GM23338 (cell line): ENCODE results near the gene STX1B. TPM values are rescaled to one million over a fixed set of nuclear protein-coding genes. Genes with fewer than 3 reads are reported as not detected.
A peak's percentile ranks its signal among the peaks of the same experiment; 100 is the strongest.

ENCODE experiments used
- ATAC-seq: fragments of 200-7000 bp; cut with Tn5 transposase; 3 replicates; pipeline ENCODE4 v1.9.1; 2020
- DNase-seq: peaks from one replicate; pipeline ENCODE4 v3.0.0-alpha.2; 2015; ENCODE audit warnings: low spot score
- H2AFZ ChIP-seq: fragments of 200-600 bp; sonication (generic); 2 replicates; pipeline ENCODE4 v1.8.0; 2016; ENCODE audit warnings: antibody characterized with exemption, mild to moderate bottlenecking, moderate library complexity
- H3F3A ChIP-seq: fragments of 200-600 bp; sonication (generic); replicated peaks from 2 replicates; pipeline ENCODE4 v1.8.0; 2017; ENCODE audit warnings: antibody characterized with exemption, mixed run types, low read depth
- H3K27ac ChIP-seq: fragments of 200-600 bp; sonication (generic); 2 replicates; pipeline ENCODE4 v1.6.1; 2016; ENCODE audit warnings: low read depth
- H3K27me3 ChIP-seq: fragments of 200-600 bp; sonication (generic); 2 replicates; pipeline ENCODE4 v1.8.0; 2016; ENCODE audit warnings: mild to moderate bottlenecking, mixed run types, moderate library complexity; ENCODE audit not compliant: insufficient read depth
- H3K36me3 ChIP-seq: fragments of 200-600 bp; sonication (generic); 2 replicates; pipeline ENCODE4 v1.8.0; 2016; ENCODE audit warnings: mild to moderate bottlenecking; ENCODE audit not compliant: insufficient read depth
- H3K4me1 ChIP-seq: fragments of 200-600 bp; sonication (generic); 2 replicates; pipeline ENCODE4 v1.8.0; 2016; ENCODE audit warnings: mild to moderate bottlenecking, moderate library complexity; ENCODE audit not compliant: insufficient read depth
- H3K4me2 ChIP-seq: fragments of 200-600 bp; sonication (generic); 2 replicates; pipeline ENCODE4 v1.7.1; 2017; ENCODE audit warnings: mixed run types
- H3K4me3 ChIP-seq: fragments of 200-600 bp; sonication (generic); 2 replicates; pipeline ENCODE4 v1.6.1; 2016; ENCODE audit warnings: mixed run types
- H3K79me2 ChIP-seq: fragments of 200-600 bp; sonication (generic); replicated peaks from 2 replicates; pipeline ENCODE4 v1.8.0; 2017; ENCODE audit warnings: mild to moderate bottlenecking; ENCODE audit not compliant: insufficient read depth
- H3K9me2 ChIP-seq: fragments of 200-600 bp; sonication (generic); 2 replicates; pipeline ENCODE4 v1.8.0; 2017; ENCODE audit not compliant: insufficient read depth
- H4K20me1 ChIP-seq: fragments of 200-600 bp; sonication (generic); replicated peaks from 2 replicates; pipeline ENCODE4 v1.8.0; 2017; ENCODE audit warnings: mild to moderate bottlenecking; ENCODE audit not compliant: insufficient read depth
- H3K27ac Mint-ChIP-seq: 2 replicates; pipeline ENCODE4 v1.8.0; 2020; ENCODE audit warnings: inconsistent platforms, mild to moderate bottlenecking, moderate library complexity, mixed read lengths
- H3K27me3 Mint-ChIP-seq: 3 replicates; pipeline ENCODE4 v1.8.0; 2022; ENCODE audit warnings: low read depth, mild to moderate bottlenecking, moderate library complexity, mixed read lengths, inconsistent platforms; ENCODE audit not compliant: insufficient read depth, poor library complexity
- H3K36me3 Mint-ChIP-seq: 3 replicates; pipeline ENCODE4 v1.8.0; 2021; ENCODE audit warnings: low read depth, mild to moderate bottlenecking, inconsistent platforms, moderate library complexity, mixed read lengths
- H3K4me1 Mint-ChIP-seq: 3 replicates; pipeline ENCODE4 v1.8.0; 2020; ENCODE audit warnings: mild to moderate bottlenecking, inconsistent platforms, mixed read lengths
- H3K4me3 Mint-ChIP-seq: 3 replicates; pipeline ENCODE4 v1.8.0; 2021; ENCODE audit warnings: moderate library complexity, mild to moderate bottlenecking, inconsistent platforms, mixed read lengths
- H3K9me3 Mint-ChIP-seq: 3 replicates; pipeline ENCODE4 v1.8.0; 2020; ENCODE audit warnings: moderate library complexity, mild to moderate bottlenecking, inconsistent platforms, mixed read lengths
- CREB1 ChIP-seq: fragments of 250-450 bp; sonication (Bioruptor Pico); IDR thresholded peaks from 2 replicates; pipeline ENCODE4 v1.5.0; 2020; ENCODE audit warnings: low read depth, mild to moderate bottlenecking, moderate library complexity
- CTCF ChIP-seq, 2 experiments: fragments of 200-600 bp in 1 of 2; sonication (generic) in 1 of 2; conservative IDR thresholded peaks; 2 replicates each; pipeline versions ENCODE4 v1.5.1 to v1.6.1; 2016 to 2017; ENCODE audit warnings: antibody characterized with exemption in 2 of 2, low read depth in 2 of 2, mild to moderate bottlenecking in 2 of 2, moderate library complexity in 1 of 2
- ETS1 ChIP-seq: IDR thresholded peaks from 2 replicates; pipeline ENCODE4 v1.6.1; 2016; ENCODE audit warnings: antibody characterized with exemption
- EZH2 ChIP-seq: fragments of 200-600 bp; sonication (generic); IDR thresholded peaks from one replicate; pipeline ENCODE4 v1.8.0; 2017; ENCODE audit warnings: antibody characterized with exemption, mild to moderate bottlenecking, low read depth; ENCODE audit not compliant: unreplicated experiment
- EZH2phosphoT487 ChIP-seq: fragments of 200-600 bp; sonication (generic); IDR thresholded peaks from one replicate; pipeline ENCODE4 v1.8.1; 2018; ENCODE audit warnings: antibody characterized with exemption; ENCODE audit not compliant: unreplicated experiment
- JUNB ChIP-seq: IDR thresholded peaks from one replicate; pipeline ENCODE4 v1.6.1; 2016; ENCODE audit warnings: antibody characterized with exemption; ENCODE audit not compliant: unreplicated experiment
- POLR2AphosphoS5 ChIP-seq: IDR thresholded peaks from 2 replicates; pipeline ENCODE4 v1.6.1; 2016; ENCODE audit warnings: antibody characterized with exemption, low read depth
- STAT1 ChIP-seq: IDR thresholded peaks from one replicate; pipeline ENCODE4 v1.6.1; 2016; ENCODE audit warnings: antibody characterized with exemption; ENCODE audit not compliant: unreplicated experiment
- ZNF114 ChIP-seq: fragments of 250-450 bp; sonication (Bioruptor Pico); IDR thresholded peaks from 2 replicates; pipeline ENCODE4 v1.5.0; 2020; ENCODE audit warnings: mild to moderate bottlenecking, moderate library complexity
- ZNF331 ChIP-seq: fragments of 250-450 bp; sonication (Bioruptor Pico); IDR thresholded peaks from 2 replicates; pipeline ENCODE4 v1.5.0; 2020; ENCODE audit warnings: low read depth, mild to moderate bottlenecking, moderate library complexity
- ZNF462 ChIP-seq: fragments of 250-450 bp; sonication (Bioruptor Pico); IDR thresholded peaks from 2 replicates; pipeline ENCODE4 v1.5.0; 2020; ENCODE audit warnings: mild to moderate bottlenecking, moderate library complexity
- polyA plus RNA-seq: library from polyadenylated mRNA; unstranded; fragments of >200 nt; fragmentation: Nextera tagmentation; extraction: Ambion mirVana; gene quantifications from 2 replicates; pipeline ENCODE4 v1.2.1, GENCODE V29; 2016
- total RNA-seq: library from RNA; depleted of rRNA; stranded (reverse); fragments of >200 nt; shearing (Covaris generic); gene quantifications from 2 replicates; pipeline ENCODE4 v1.2.3, GENCODE V29; 2014

Gene STX1B
- total and polyA plus RNA-seq, 2 experiments from 2014 or later, result 1.7 to 9.5 TPM

GRCh38 chr16:30998852-30999761, 11.3 kb downstream of the STX1B start:
- TF ChIP-seq CREB1 (CRISPR knock-in tag) (no peak), ETS1 (no peak), ZNF114 (CRISPR knock-in tag) (no peak), STAT1 (no peak), EZH2phosphoT487 (no peak), EZH2 (no peak), CTCF (conservative IDR thresholded peaks at IDR 0.05; ENCODE audit: low read depth in 2 of 2) (no peak), JUNB (no peak), ZNF331 (CRISPR knock-in tag) (no peak), POLR2AphosphoS5 (no peak), ZNF462 (CRISPR knock-in tag) (no peak)
- Histone ChIP-seq H3K4me3 (no peak overlapping the region), H3K27ac (no peak overlapping the region), H3K79me2 (peaks cover 5% of the 10 kb centered on the region; the same call in 1 of the 2 replicates), H3K9me2 (no peaks in the 10 kb centered on the region), H3K27me3 (no peaks in the 10 kb centered on the region), H4K20me1 (no peaks in the 10 kb centered on the region), H3K4me2 (peak overlapping the region; percentile 94; the same call in 1 of the 2 replicates), H3K4me1 (peaks cover 22% of the 10 kb centered on the region), H3K36me3 (no peaks in the 10 kb centered on the region), H3F3A (peaks cover 9% of the 10 kb centered on the region; the same call in 1 of the 2 replicates), H2AFZ (no peak overlapping the region)
- H3K27ac Mint-ChIP-seq, result no peak overlapping the region
- DNase-seq (no peak), ATAC-seq (no peak)
- no peaks in the 10 kb centered on the region for H3K9me3 Mint-ChIP-seq
- H3K4me3 Mint-ChIP-seq, result no peak overlapping the region
- peaks cover 18% of the 10 kb centered on the region for H3K27me3 Mint-ChIP-seq
- peaks cover 19% of the 10 kb centered on the region for H3K4me1 Mint-ChIP-seq
- H3K36me3 Mint-ChIP-seq, result no peaks in the 10 kb centered on the region
